K562 treated with DMSO at 1 percent for 48 hours (cell line): ENCODE results near the gene RP9. TPM values are rescaled to one million over a fixed set of nuclear protein-coding genes. Genes with fewer than 3 reads are reported as not detected.

Experiments
- total RNA-seq: library from RNA; unstranded; fragments of 300-600 nt; gene quantifications from 2 replicates; pipeline ENCODE4 v1.2.3, GENCODE V29; 2022; ENCODE audit warnings: low replicate concordance; ENCODE audit errors: extremely low read depth

RP9 gene
- total RNA-seq, result not detected in 2 replicates

GRCh38 chr7:33109005-33109757 lies at the start of gene RP9:
Gene RP9, minus strand, starts transcription at chr7:33109404. Its CDS starts 32 bp downstream, at chr7:33109372.

GRCh38 chr7:33128990-33129805 lies 20.0 kb upstream of the RP9 start, which contains the start of gene BBS9:
Gene BBS9, plus strand, starts transcription at chr7:33129564. Its CDS starts 16,689 bp downstream, at chr7:33146253.

GRCh38 chr7:33062023-33062781 lies 47.0 kb downstream of the RP9 start, which contains the start of gene NT5C3A:
Gene NT5C3A, minus strand, starts transcription at chr7:33062776. Its CDS starts 71 bp downstream, at chr7:33062705.

Other genes starting within 250 kb of the RP9 start
- gene KBTBD2, start 217.6 kb downstream of the RP9 start, total RNA-seq, result not detected in 2 replicates
- gene FKBP9, start 152.0 kb downstream of the RP9 start, total RNA-seq, result not detected in 2 replicates
- gene NT5C3A, start 46.6 kb downstream of the RP9 start, total RNA-seq, result not detected in 2 replicates
- gene BBS9, start 20.2 kb upstream of the RP9 start, total RNA-seq, result not detected in 2 replicates